Effector memory CD4-positive, alpha-beta T cell (primary cell): ENCODE results near the gene C1orf35.
"Not testable (repeated sequence)": the region's sequence is repeated elsewhere in the genome, so short reads cannot be mapped to it uniquely, and the experiment has no call there.

Experiments used
- DNase-seq, 3 donors: peaks; one replicate each; pipeline ENCODE4 v3.0.0-alpha.2; 2020
- H3K27ac ChIP-seq: 2 replicates; pipeline ENCODE4 v1.7.0; 2013; ENCODE audit warnings: mild to moderate bottlenecking, low read length, moderate library complexity; ENCODE audit not compliant: insufficient read depth, poor library complexity, severe bottlenecking
- H3K27me3 ChIP-seq: replicated peaks from 2 replicates; pipeline ENCODE4 v1.7.0; 2013; ENCODE audit warnings: mild to moderate bottlenecking, low read length; ENCODE audit not compliant: insufficient read depth, control insufficient read depth, poor library complexity, severe bottlenecking
- H3K36me3 ChIP-seq: 2 replicates; pipeline ENCODE4 v1.7.0; 2013; ENCODE audit warnings: mild to moderate bottlenecking, low read length, moderate library complexity; ENCODE audit not compliant: control insufficient read depth, insufficient read depth
- H3K4me1 ChIP-seq: 2 replicates; pipeline ENCODE4 v1.7.0; 2013; ENCODE audit warnings: low read length, mild to moderate bottlenecking; ENCODE audit not compliant: control insufficient read depth, insufficient read depth, poor library complexity, severe bottlenecking
- H3K4me3 ChIP-seq: 2 replicates; pipeline ENCODE4 v1.7.0; 2013; ENCODE audit warnings: low read length, low read depth, mild to moderate bottlenecking; ENCODE audit not compliant: insufficient read depth, poor library complexity, severe bottlenecking
- H3K9me3 ChIP-seq: 2 replicates; pipeline ENCODE4 v1.7.0; 2013; ENCODE audit warnings: mild to moderate bottlenecking, low read length, moderate library complexity; ENCODE audit not compliant: control insufficient read depth

C1orf35 gene

DNA sequence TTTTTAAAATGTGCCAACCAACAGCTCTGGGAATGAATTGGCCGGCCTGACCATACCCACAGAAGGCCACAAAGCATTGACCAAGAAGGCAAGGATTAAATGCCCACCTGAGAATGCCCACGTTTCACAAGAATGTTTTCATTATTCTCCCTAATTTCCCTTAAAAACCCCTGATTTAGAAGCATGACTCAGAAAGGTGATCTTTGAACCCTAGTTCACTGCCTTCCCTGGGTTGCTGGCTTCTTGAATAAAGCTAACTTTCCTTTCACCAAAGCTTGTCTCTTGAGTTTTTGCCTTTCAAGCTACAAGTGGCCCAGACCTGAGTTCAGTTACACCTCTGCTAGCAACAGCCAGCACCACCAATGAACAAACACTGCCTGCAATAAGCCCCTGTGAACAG, 20.4 kb upstream of the C1orf35 start:
- H3K27ac ChIP-seq = no peak overlapping the region
- no peaks in the 10 kb centered on the region for H3K4me1 ChIP-seq
- no peak overlapping the region for H3K4me3 ChIP-seq
- no peak for DNase-seq
- H3K9me3 ChIP-seq = no peaks in the 10 kb centered on the region
- H3K27me3 ChIP-seq = no peaks in the 10 kb centered on the region
- H3K36me3 ChIP-seq = no peaks in the 10 kb centered on the region

- no peaks in the 10 kb centered on the region for H3K4me1 ChIP-seq
- H3K9me3 ChIP-seq = no peaks in the 10 kb centered on the region
- H3K27ac ChIP-seq = no peak overlapping the region
- no peak for DNase-seq
- no peaks in the 10 kb centered on the region for H3K27me3 ChIP-seq
- no peak overlapping the region for H3K4me3 ChIP-seq
- no peaks in the 10 kb centered on the region for H3K36me3 ChIP-seq
Measured at GRCh38 chr1:228122921-228123441, 19.9 kb upstream of the C1orf35 start.

GRCh38 chr1:228120857-228121489, 17.8 kb upstream of the C1orf35 start:
- no peak for DNase-seq
- Histone ChIP-seq H3K9me3 (no peaks in the 10 kb centered on the region), H3K27ac (no peak overlapping the region), H3K36me3 (no peaks in the 10 kb centered on the region), H3K4me1 (no peaks in the 10 kb centered on the region), H3K27me3 (no peaks in the 10 kb centered on the region), H3K4me3 (no peak overlapping the region)

- DNase-seq = no peak
- H3K36me3 ChIP-seq = no peaks in the 10 kb centered on the region
- H3K27ac ChIP-seq = no peak overlapping the region
- H3K4me3 ChIP-seq = no peak overlapping the region
- no peaks in the 10 kb centered on the region for H3K9me3 ChIP-seq
- no peaks in the 10 kb centered on the region for H3K4me1 ChIP-seq
- H3K27me3 ChIP-seq = no peaks in the 10 kb centered on the region
Measured at GRCh38 chr1:228120351-228120750, 17.2 kb upstream of the C1orf35 start.

- Histone ChIP-seq H3K27ac (no peak overlapping the region), H3K9me3 (no peaks in the 10 kb centered on the region), H3K36me3 (no peaks in the 10 kb centered on the region), H3K4me3 (no peak overlapping the region), H3K4me1 (no peaks in the 10 kb centered on the region), H3K27me3 (no peaks in the 10 kb centered on the region)
- no peak for DNase-seq
Measured at GRCh38 chr1:228118040-228118439, 14.9 kb upstream of the C1orf35 start.

DNA sequence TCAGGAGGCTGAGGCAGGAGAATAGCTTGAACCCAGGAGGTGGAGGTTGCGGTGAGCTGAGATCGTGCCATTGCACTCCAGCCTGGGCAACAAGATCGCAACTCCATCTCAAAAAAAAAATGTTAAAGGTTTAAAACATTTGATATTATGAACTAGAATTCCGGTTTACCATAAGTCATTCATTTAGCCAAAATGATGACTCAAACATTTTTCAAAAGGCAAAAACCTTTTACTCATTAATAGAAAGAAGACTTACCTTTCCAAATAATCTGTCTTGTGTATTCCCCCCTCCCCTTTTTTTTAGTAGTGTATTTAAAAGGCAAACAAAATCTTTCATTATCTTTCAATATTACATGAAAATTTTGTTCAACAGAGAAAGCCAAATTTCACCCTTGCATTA, 14.2 kb upstream of the C1orf35 start:
- Histone ChIP-seq H3K4me3 (no peak overlapping the region), H3K9me3 (no peaks in the 10 kb centered on the region), H3K27me3 (no peaks in the 10 kb centered on the region), H3K36me3 (no peaks in the 10 kb centered on the region), H3K27ac (no peak overlapping the region), H3K4me1 (no peaks in the 10 kb centered on the region)
- no peak for DNase-seq

GRCh38 chr1:228114827-228115226, 11.7 kb upstream of the C1orf35 start:
- Histone ChIP-seq H3K9me3 (no peaks in the 10 kb centered on the region), H3K27ac (no peak overlapping the region), H3K4me1 (peaks cover 4% of the 10 kb centered on the region), H3K27me3 (no peaks in the 10 kb centered on the region), H3K36me3 (no peaks in the 10 kb centered on the region), H3K4me3 (no peak overlapping the region)
- DNase-seq = no peak

GRCh38 chr1:228112617-228113016, 9.5 kb upstream of the C1orf35 start:
- no peaks in the 10 kb centered on the region for H3K9me3 ChIP-seq
- no peaks in the 10 kb centered on the region for H3K36me3 ChIP-seq
- no peak overlapping the region for H3K4me3 ChIP-seq
- H3K4me1 ChIP-seq = peaks cover 18% of the 10 kb centered on the region
- no peak overlapping the region for H3K27ac ChIP-seq
- no peak for DNase-seq
- H3K27me3 ChIP-seq = no peaks in the 10 kb centered on the region

GRCh38 chr1:228112167-228112566, 9.0 kb upstream of the C1orf35 start:
- H3K4me3 ChIP-seq = no peak overlapping the region
- peaks cover 18% of the 10 kb centered on the region for H3K4me1 ChIP-seq
- H3K27me3 ChIP-seq = no peaks in the 10 kb centered on the region
- no peak for DNase-seq
- H3K36me3 ChIP-seq = peaks cover 4% of the 10 kb centered on the region
- no peak overlapping the region for H3K27ac ChIP-seq
- H3K9me3 ChIP-seq = no peaks in the 10 kb centered on the region

DNA sequence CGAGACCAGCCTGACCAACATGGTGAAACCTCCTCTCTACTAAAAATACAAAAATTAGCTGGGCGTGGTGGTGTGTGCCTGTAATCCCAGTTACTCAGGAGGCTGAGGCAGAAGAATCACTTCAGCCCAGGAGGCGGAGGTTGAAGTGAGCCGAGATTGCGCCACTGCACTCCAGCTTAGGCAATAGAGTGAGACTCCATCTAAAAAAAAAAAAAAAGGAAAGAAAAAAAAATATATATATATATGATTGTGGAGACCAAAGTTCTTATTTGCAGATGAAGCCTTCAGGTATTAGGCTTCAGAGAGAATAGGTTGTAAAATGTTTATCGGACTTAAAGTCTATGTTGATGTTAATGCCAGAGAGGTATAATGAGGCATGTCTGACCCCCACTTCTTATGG, 8.2 kb upstream of the C1orf35 start:
- H3K4me3 ChIP-seq, H3K9me3 ChIP-seq, H3K27ac ChIP-seq, DNase-seq, H3K27me3 ChIP-seq: not testable (repeated sequence)
- Histone ChIP-seq H3K36me3 (peaks cover 12% of the 10 kb centered on the region), H3K4me1 (peaks cover 18% of the 10 kb centered on the region)
